Osteocyte (in vitro differentiated cells): Measurements from ENCODE around the gene TEX19. TPM values are rescaled to one million over a fixed set of nuclear protein-coding genes. Genes with fewer than 3 reads are reported as not detected.
"Not testable (repeated sequence)": the region's sequence is repeated elsewhere in the genome, so short reads cannot be mapped to it uniquely, and the experiment has no call there.

Experiments
- DNase-seq: peaks from one replicate; pipeline ENCODE4 v3.0.0; 2021; ENCODE audit warnings: mixed read lengths; ENCODE audit not compliant: unreplicated experiment; ENCODE audit errors: extremely low spot score
- H3K27ac Mint-ChIP-seq: one replicate; pipeline ENCODE4 v1.8.0; 2021; ENCODE audit warnings: mild to moderate bottlenecking, mixed read lengths; ENCODE audit not compliant: unreplicated experiment
- H3K27me3 Mint-ChIP-seq: one replicate; pipeline ENCODE4 v1.8.0; 2021; ENCODE audit warnings: mixed read lengths; ENCODE audit not compliant: unreplicated experiment
- H3K36me3 Mint-ChIP-seq: one replicate; pipeline ENCODE4 v1.8.0; 2021; ENCODE audit warnings: mixed read lengths; ENCODE audit not compliant: unreplicated experiment
- H3K4me1 Mint-ChIP-seq: one replicate; pipeline ENCODE4 v1.8.0; 2021; ENCODE audit warnings: mixed read lengths; ENCODE audit not compliant: unreplicated experiment
- H3K4me3 Mint-ChIP-seq: one replicate; pipeline ENCODE4 v1.8.0; 2021; ENCODE audit warnings: mild to moderate bottlenecking, moderate library complexity, mixed read lengths; ENCODE audit not compliant: unreplicated experiment
- H3K9me3 Mint-ChIP-seq: one replicate; pipeline ENCODE4 v1.8.0; 2021; ENCODE audit warnings: mixed read lengths; ENCODE audit not compliant: unreplicated experiment
- total RNA-seq: library from RNA; stranded (reverse); gene quantifications from 2 replicates; pipeline ENCODE4 v1.2.1, GENCODE V29; 2021
- TF ChIP-seq, protein P1 (sequence below): fragments of 200-600 bp; sonication (generic); IDR thresholded peaks from 2 replicates; pipeline ENCODE4 v1.5.0; 2021; ENCODE audit warnings: antibody characterized with exemption, mild to moderate bottlenecking, moderate library complexity

TEX19 gene
- total RNA-seq, 1 donor from 2014 or later, result not detected

DNA sequence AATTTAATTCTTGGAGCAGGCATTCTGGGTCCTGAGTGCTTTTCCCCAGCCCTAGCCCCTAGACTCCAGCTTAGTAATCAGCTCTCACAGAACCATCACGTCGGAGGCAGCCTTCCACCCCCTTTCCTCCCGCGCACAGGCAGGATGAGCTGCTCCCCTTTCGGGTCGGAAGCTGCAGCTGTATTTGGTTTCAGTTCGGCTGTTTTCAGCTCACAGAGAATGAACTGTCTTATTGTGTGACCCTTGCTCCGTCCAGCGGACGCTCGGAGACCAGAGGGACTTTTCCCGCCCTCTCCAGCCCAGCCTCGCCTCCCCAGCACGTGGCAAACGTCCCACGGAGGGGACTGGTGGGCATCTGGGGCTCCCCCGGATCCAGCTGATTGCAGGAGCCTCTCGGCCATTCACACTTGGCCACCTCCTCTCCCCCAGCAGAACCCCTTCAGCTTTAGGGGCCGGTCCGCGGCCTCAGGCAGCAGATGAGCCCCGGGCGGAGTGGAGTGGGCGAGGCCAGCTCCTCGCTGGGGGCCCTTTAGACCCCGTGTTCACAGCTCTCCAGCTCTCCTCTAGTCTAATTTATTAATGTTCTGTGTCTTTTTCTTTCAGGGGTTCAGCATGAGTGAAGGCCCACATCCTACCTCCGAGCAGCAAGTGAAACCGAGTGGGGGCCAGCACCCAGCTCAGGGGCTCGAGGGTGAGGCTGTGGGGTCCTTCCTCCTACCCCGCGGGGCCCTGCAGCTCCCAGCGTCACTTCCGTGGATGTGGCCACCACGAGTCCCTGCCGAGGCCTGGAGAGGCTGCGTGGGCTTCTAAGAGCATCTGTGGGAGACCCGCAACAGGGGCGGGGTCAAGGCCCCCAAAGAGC, 11.7 kb downstream of the TEX19 start:
- no peak overlapping the region for H3K27ac Mint-ChIP-seq
- H3K4me3 Mint-ChIP-seq, result peak overlapping the region; percentile 47
- peaks cover 44% of the 10 kb centered on the region for H3K27me3 Mint-ChIP-seq
- DNase-seq, result no peak
- no peaks in the 10 kb centered on the region for H3K36me3 Mint-ChIP-seq
- peaks cover 11% of the 10 kb centered on the region for H3K4me1 Mint-ChIP-seq
- TF ChIP-seq, protein P1, sequence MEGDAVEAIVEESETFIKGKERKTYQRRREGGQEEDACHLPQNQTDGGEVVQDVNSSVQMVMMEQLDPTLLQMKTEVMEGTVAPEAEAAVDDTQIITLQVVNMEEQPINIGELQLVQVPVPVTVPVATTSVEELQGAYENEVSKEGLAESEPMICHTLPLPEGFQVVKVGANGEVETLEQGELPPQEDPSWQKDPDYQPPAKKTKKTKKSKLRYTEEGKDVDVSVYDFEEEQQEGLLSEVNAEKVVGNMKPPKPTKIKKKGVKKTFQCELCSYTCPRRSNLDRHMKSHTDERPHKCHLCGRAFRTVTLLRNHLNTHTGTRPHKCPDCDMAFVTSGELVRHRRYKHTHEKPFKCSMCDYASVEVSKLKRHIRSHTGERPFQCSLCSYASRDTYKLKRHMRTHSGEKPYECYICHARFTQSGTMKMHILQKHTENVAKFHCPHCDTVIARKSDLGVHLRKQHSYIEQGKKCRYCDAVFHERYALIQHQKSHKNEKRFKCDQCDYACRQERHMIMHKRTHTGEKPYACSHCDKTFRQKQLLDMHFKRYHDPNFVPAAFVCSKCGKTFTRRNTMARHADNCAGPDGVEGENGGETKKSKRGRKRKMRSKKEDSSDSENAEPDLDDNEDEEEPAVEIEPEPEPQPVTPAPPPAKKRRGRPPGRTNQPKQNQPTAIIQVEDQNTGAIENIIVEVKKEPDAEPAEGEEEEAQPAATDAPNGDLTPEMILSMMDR, result no peak
- no peaks in the 10 kb centered on the region for H3K9me3 Mint-ChIP-seq

DNA sequence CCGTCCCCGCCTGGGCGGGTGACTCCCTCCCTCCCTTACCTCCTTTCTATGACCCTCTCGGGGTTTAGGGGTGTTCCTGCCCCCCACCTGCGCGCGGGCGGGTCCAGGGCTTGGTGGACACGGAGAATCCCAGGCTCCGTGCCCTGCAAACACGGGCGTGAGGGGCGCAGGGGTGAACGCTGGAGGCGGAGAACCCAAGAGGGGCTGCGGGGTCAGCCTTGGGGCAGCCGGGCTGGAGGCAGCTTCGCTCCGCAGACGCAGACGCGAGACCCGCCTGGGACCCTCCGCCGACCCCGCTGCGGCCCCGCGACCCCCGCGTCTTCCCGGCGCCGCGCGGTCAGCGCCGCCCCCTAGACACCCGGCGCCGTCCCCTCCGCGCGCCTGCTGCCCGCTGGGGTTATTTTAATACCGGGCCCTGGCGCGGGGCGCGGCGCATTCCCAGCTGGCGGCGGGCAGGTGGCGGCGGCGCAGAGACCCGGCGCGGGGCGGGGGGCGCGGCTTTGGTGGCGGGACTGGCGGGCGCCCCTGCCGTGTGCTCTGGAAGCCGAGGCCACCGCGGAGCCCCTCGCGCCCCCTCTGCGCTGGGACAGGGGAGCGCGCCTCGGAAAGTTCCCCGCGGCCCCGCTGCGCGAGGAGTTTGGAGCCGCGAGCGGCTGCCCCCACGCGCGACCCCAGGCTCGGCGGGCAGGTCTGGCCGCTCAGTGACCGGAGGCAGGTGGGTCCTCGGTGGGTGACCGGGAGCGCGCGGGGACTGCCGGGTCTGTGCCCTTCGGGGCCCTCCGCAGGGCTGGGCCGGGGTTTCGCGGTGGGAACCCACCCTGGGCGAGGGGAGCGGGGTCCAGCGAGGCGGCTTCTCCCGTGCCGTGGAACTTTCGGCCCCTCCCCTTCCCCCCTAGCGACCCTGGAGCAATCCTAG, 12.5 kb downstream of the TEX19 start, which contains the start of gene UTS2R:
Gene UTS2R (plus strand): TSS at position 433 of the 916 bp plus-strand sequence. CDS start 2,560 bp downstream, outside the sequence.
- TF ChIP-seq, protein P1, result no peak
- no peaks in the 10 kb centered on the region for H3K9me3 Mint-ChIP-seq
- H3K4me1 Mint-ChIP-seq, result peaks cover 11% of the 10 kb centered on the region
- no peak for DNase-seq
- peaks cover 40% of the 10 kb centered on the region for H3K27me3 Mint-ChIP-seq
- H3K36me3 Mint-ChIP-seq, result no peaks in the 10 kb centered on the region
- no peak within 1 kb of the TSS for H3K27ac Mint-ChIP-seq
- peak within 1 kb of the TSS; percentile 47 for H3K4me3 Mint-ChIP-seq

DNA sequence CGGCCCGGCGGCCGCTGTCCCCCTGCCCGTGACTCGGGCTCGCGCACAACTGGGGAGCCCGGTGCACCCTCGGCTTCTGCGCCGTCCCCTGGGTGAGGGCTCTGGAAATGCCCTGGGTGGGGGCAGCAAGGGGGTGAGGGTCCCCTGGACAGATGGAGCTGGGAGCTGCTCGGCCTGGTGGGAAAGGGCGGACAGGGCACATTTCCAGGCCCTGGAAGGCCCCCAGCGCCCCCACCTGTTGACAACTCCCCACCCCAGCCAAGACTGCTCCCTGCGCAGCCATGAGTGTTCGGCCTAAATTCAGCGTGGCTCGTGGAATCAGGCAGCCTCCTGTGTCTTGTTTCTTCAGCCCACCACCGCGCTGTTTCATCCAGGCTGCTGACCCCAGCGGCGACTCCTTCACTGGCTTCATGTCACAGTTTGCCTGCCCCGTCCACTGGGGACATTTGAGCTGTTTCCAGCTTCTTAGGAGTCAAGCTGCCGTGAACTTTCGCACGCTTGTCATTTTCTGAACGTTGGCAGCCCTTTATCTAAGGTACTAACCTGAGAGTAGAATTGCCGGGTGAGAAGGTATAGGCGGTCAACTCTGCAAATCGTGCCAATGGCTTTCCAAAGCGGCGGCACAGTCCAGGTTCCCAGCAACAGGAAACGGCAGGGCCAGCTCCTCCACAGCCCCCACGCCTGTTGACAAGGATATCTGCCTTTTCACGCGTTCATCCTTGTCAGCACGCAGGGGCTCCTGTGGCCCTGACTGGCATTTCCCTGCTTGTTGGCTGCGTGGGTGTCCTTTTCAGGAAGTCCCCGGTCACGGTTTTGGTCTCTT, 13.4 kb downstream of the TEX19 start:
- no peak overlapping the region for H3K27ac Mint-ChIP-seq
- no peak for DNase-seq

DNA sequence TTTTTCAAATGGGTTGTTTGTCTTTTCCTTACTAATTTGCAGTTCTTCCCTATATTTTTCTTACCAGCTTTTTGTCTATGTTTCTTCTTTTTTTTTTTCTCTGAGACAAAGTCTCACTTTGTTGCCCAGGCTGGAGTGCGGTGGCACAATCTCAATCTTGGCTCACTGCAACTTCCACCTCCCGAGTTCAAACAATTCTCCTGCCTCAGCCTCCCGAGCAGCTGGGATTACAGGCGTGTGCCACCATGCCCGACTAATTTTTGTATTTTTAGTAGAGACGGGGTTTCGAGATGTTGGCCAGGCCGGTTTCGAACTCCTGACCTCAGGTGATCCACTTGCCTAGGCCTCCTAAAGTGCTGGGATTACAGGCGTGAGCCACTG, 14.0 kb downstream of the TEX19 start:
- not testable (repeated sequence) for DNase-seq, H3K4me3 Mint-ChIP-seq, H3K36me3 Mint-ChIP-seq, H3K27ac Mint-ChIP-seq, H3K9me3 Mint-ChIP-seq
- H3K27me3 Mint-ChIP-seq, result peaks cover 27% of the 10 kb centered on the region
- H3K4me1 Mint-ChIP-seq, result peaks cover 11% of the 10 kb centered on the region

More for the DNA sequence above, 13.4 kb downstream of the TEX19 start:
- H3K9me3 Mint-ChIP-seq, result no peaks in the 10 kb centered on the region
- H3K4me1 Mint-ChIP-seq, result peaks cover 11% of the 10 kb centered on the region
- TF ChIP-seq, protein P1, result no peak
- no peak overlapping the region for H3K4me3 Mint-ChIP-seq
- H3K36me3 Mint-ChIP-seq, result no peaks in the 10 kb centered on the region
- H3K27me3 Mint-ChIP-seq, result peaks cover 33% of the 10 kb centered on the region
